ENCODE data around the gene SLC9A7.

DNA sequence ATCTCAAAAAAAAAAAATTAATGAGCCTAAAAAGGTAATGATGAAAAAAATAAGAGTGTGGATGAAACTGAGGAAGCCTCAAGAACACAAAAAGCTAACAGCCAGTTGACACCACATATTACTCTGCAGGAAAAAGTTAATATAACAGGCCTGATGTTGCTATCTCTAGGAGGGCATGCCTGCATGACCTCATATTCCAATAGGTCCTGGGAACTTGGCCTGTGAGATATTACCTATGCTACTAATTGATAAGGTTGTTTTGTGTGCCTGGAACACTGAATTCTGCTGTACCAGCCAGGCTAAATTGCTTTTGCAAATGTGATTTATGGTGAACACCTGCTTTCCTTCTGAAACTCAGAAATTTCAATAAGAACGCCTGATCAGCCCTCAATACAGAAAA, 15.9 kb downstream of the SLC9A7 start:
- TF ChIP-seq EZH2 (IDR thresholded peaks at IDR 0.05; ENCODE audit: low read depth) (no peak), CTCF (conservative IDR thresholded peaks at IDR 0.05) (no peak)
